ENCODE measurements around the gene DKKL1.
A peak's percentile ranks its signal among the peaks of the same experiment; 100 is the strongest.
"Not testable (repeated sequence)": the region's sequence is repeated elsewhere in the genome, so short reads cannot be mapped to it uniquely, and the experiment has no call there.

DKKL1 gene

GRCh38 chr19:49362929-49363267 is 779 bp upstream of the DKKL1 start:
- Histone ChIP-seq H3K9ac (ENCODE audit: low read depth, low read length) (peak overlapping the region; percentile 97; the same call in 1 of the 2 replicates), H3K9me3 (ENCODE audit: control insufficient read depth, insufficient read depth, low read length) (no peaks in the 10 kb centered on the region), H3K4me1 (ENCODE audit: insufficient read depth, low read length) (no peaks in the 10 kb centered on the region; the same call in 1 of the 2 replicates), H3K36me3 (ENCODE audit: insufficient read depth, low read length) (no peaks in the 10 kb centered on the region; the same call in 1 of the 2 replicates)

DNA sequence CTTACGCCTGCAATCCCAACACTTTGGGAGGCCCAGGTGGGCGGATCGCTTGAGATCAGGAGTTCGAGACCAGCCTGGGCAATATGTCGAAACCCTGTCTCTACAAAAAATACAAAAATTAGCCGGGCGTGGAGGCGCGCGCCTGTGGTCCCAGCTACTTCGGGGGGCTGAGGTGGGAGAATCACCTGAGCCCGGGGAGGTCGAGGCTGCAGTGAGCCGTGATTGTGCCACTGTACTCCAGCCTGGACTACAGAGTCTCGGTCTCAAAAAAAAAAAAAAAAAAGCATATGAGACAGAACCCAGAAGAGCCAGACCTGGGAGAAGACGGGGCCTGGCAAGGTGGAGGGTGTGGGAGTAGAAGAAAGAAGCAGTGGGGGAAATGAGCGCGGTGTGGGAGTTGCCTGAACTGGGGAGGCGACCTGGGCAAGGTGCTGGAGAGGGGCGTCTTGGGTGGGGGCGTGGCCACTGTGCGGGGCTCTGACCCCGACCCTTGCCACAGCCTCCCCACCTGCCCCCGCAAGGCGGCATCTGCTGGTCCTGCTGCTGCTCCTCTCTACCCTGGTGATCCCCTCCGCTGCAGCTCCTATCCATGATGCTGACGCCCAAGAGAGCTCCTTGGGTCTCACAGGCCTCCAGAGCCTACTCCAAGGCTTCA is 533 bp downstream of the DKKL1 start:
- Histone ChIP-seq H3K9ac (ENCODE audit: low read depth, low read length) (peak overlapping the region; percentile 49; the same call in 1 of the 2 replicates), H3K36me3 (ENCODE audit: insufficient read depth, low read length) (no peaks in the 10 kb centered on the region), H3K9me3 (ENCODE audit: control insufficient read depth, insufficient read depth, low read length) (peaks cover 8% of the 10 kb centered on the region; the same call in 1 of the 2 replicates), H3K4me1 (ENCODE audit: insufficient read depth, low read length) (no peaks in the 10 kb centered on the region; the same call in 1 of the 2 replicates)

GRCh38 chr19:49366110-49366509 is 2.4 kb downstream of the DKKL1 start:
- Histone ChIP-seq H3K9ac (ENCODE audit: low read depth, low read length) (no peak overlapping the region), H3K36me3 (ENCODE audit: insufficient read depth, low read length) (no peaks in the 10 kb centered on the region), H3K9me3 (ENCODE audit: control insufficient read depth, insufficient read depth, low read length) (peaks cover 14% of the 10 kb centered on the region), H3K4me1 (ENCODE audit: insufficient read depth, low read length) (no peaks in the 10 kb centered on the region; the same call in 1 of the 2 replicates)

DNA sequence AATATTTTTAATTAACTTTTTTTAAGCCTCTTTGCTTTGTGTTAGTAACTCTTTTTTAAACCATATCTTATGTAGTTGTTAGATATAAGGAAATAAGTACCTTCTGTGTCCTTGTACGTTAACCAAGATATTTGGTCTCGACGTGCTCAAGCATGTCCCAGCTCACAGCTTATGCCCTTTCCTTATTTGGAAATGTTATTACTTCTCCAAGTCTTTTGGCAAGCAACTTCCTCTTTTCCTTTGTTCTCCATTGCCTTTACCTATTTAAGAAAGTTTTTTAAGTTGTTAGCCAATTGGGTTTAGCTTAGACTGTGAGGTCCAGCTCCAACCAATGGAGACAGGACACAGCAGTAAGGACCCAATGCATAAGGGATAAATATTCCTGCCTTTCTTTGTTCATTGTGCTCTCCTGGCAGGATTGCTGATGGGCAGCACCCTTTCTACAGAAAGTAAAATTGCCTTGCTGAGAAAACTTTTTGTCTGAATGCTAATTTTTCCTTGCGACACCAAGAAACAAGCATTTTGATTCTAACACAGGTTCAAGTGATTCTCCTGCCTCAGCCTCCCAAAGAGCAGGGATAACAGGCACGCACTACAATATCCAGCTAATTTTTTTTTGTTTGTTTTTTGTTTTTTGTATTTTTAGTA is 5.2 kb downstream of the DKKL1 start:
- Histone ChIP-seq H3K9ac (ENCODE audit: low read depth, low read length) (no peak overlapping the region), H3K4me1 (ENCODE audit: insufficient read depth, low read length) (no peaks in the 10 kb centered on the region; the same call in 1 of the 2 replicates), H3K9me3 (ENCODE audit: control insufficient read depth, insufficient read depth, low read length) (peaks cover 14% of the 10 kb centered on the region), H3K36me3 (ENCODE audit: insufficient read depth, low read length) (no peaks in the 10 kb centered on the region)

- peaks cover 14% of the 10 kb centered on the region for H3K9me3 ChIP-seq (ENCODE audit: control insufficient read depth, insufficient read depth, low read length)
- no peak overlapping the region for H3K9ac ChIP-seq (ENCODE audit: low read depth, low read length)
- H3K4me1 ChIP-seq (ENCODE audit: insufficient read depth, low read length) = no peaks in the 10 kb centered on the region
- H3K36me3 ChIP-seq (ENCODE audit: insufficient read depth, low read length) = no peaks in the 10 kb centered on the region
These were observed 7.5 kb downstream of the DKKL1 start for GRCh38 chr19:49371184-49371583.

- not testable (repeated sequence) for H3K36me3 ChIP-seq (ENCODE audit: insufficient read depth, low read length)
These were observed 9.5 kb downstream of the DKKL1 start for GRCh38 chr19:49373174-49373573.

GRCh38 chr19:49374665-49375434 is 11.2 kb downstream of the DKKL1 start:
- no peaks in the 10 kb centered on the region for H3K4me1 ChIP-seq (ENCODE audit: insufficient read depth, low read length)
- no peaks in the 10 kb centered on the region for H3K36me3 ChIP-seq (ENCODE audit: insufficient read depth, low read length)
- no peak overlapping the region for H3K9ac ChIP-seq (ENCODE audit: low read depth, low read length)
- H3K9me3 ChIP-seq (ENCODE audit: control insufficient read depth, insufficient read depth, low read length) = no peaks in the 10 kb centered on the region

More at GRCh38 chr19:49373174-49373573, 9.5 kb downstream of the DKKL1 start:
- H3K4me1 ChIP-seq (ENCODE audit: insufficient read depth, low read length); H3K9ac ChIP-seq (ENCODE audit: low read depth, low read length): not testable (repeated sequence)
- peaks cover 14% of the 10 kb centered on the region for H3K9me3 ChIP-seq (ENCODE audit: control insufficient read depth, insufficient read depth, low read length)

DNA sequence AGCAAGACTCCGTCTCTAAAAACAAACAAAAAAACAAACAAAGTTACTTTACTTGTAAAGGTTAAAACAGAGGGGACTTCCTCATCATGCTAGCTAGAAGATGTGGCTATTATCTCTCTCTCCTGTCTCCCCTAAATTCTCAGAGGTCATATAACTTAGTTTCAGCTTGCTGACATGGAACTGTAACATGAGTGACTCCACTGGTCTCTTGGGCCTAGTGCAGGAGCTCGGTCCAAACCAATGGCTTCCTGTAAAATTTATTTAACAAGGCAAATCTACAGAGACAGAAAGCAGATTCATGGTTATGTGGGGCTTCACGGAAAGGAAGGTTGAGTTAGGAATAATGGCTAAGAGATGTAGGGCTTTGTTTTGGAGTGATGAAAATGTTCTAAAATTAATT is 14.8 kb downstream of the DKKL1 start:
- no peaks in the 10 kb centered on the region for H3K4me1 ChIP-seq (ENCODE audit: insufficient read depth, low read length)
- H3K9me3 ChIP-seq (ENCODE audit: control insufficient read depth, insufficient read depth, low read length) = no peaks in the 10 kb centered on the region
- H3K36me3 ChIP-seq (ENCODE audit: insufficient read depth, low read length) = no peaks in the 10 kb centered on the region
- H3K9ac ChIP-seq (ENCODE audit: low read depth, low read length) = no peak overlapping the region

- Histone ChIP-seq H3K4me1 (ENCODE audit: insufficient read depth, low read length) (no peaks in the 10 kb centered on the region), H3K9me3 (ENCODE audit: control insufficient read depth, insufficient read depth, low read length) (no peaks in the 10 kb centered on the region), H3K36me3 (ENCODE audit: insufficient read depth, low read length) (no peaks in the 10 kb centered on the region), H3K9ac (ENCODE audit: low read depth, low read length) (no peak overlapping the region)
These were observed 16.7 kb downstream of the DKKL1 start for GRCh38 chr19:49380391-49380790.

- Histone ChIP-seq H3K36me3 (ENCODE audit: insufficient read depth, low read length) (no peaks in the 10 kb centered on the region), H3K9me3 (ENCODE audit: control insufficient read depth, insufficient read depth, low read length) (no peaks in the 10 kb centered on the region), H3K4me1 (ENCODE audit: insufficient read depth, low read length) (no peaks in the 10 kb centered on the region), H3K9ac (ENCODE audit: low read depth, low read length) (no peak overlapping the region)
These were observed 19.0 kb downstream of the DKKL1 start for GRCh38 chr19:49382639-49383038.

GRCh38 chr19:49383599-49383998 is 19.9 kb downstream of the DKKL1 start:
- Histone ChIP-seq H3K9ac (ENCODE audit: low read depth, low read length) (no peak overlapping the region), H3K9me3 (ENCODE audit: control insufficient read depth, insufficient read depth, low read length) (no peaks in the 10 kb centered on the region), H3K4me1 (ENCODE audit: insufficient read depth, low read length) (no peaks in the 10 kb centered on the region), H3K36me3 (ENCODE audit: insufficient read depth, low read length) (no peaks in the 10 kb centered on the region)

GRCh38 chr19:49387936-49388372 is 24.3 kb downstream of the DKKL1 start, which contains the start of gene KASH5:
Gene KASH5, plus strand, starts transcription at chr19:49388249. Its CDS starts 2,635 bp downstream, at chr19:49390884.
- H3K9me3 ChIP-seq (ENCODE audit: control insufficient read depth, insufficient read depth, low read length) = no peaks in the 10 kb centered on the region
- no peak within 1 kb of the TSS for H3K9ac ChIP-seq (ENCODE audit: low read depth, low read length)
- no peaks in the 10 kb centered on the region for H3K36me3 ChIP-seq (ENCODE audit: insufficient read depth, low read length)
- 0 out of 2 replicates have a peak, but pooled peaks cover 4% of the 10 kb centered on the region for H3K4me1 ChIP-seq (ENCODE audit: insufficient read depth, low read length)

DNA sequence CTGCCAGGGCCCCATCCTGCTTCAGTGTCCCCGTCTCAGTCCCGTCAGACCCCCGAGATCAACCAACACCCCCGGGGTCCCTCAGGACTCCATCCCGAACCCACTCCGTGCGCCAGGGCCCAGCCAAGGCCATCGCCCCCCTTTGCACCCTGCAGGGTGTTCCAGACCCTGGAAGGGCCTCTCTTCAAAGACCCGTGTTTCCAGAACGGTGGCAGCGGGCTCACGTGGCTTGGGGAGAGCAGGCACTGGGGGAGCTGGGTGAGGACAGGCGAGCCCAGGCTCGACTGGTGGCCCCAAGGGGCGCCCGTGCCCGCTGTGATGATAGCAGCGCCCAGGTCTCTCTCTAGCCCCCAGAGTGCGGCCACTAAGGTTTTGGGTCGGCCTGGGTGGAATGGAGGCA is 25.7 kb downstream of the DKKL1 start:
- Histone ChIP-seq H3K36me3 (ENCODE audit: insufficient read depth, low read length) (no peaks in the 10 kb centered on the region), H3K9me3 (ENCODE audit: control insufficient read depth, insufficient read depth, low read length) (no peaks in the 10 kb centered on the region), H3K9ac (ENCODE audit: low read depth, low read length) (no peak overlapping the region), H3K4me1 (ENCODE audit: insufficient read depth, low read length) (0 out of 2 replicates have a peak, but pooled peaks cover 9% of the 10 kb centered on the region)

GRCh38 chr19:49390131-49390928 is 26.7 kb downstream of the DKKL1 start:
- Histone ChIP-seq H3K36me3 (ENCODE audit: insufficient read depth, low read length) (no peaks in the 10 kb centered on the region), H3K4me1 (ENCODE audit: insufficient read depth, low read length) (0 out of 2 replicates have a peak, but pooled peaks cover 10% of the 10 kb centered on the region), H3K9ac (ENCODE audit: low read depth, low read length) (no peak overlapping the region), H3K9me3 (ENCODE audit: control insufficient read depth, insufficient read depth, low read length) (no peaks in the 10 kb centered on the region)
